ENCODE measurements around the gene THAP5. TPM values are rescaled to one million over a fixed set of nuclear protein-coding genes. Genes with fewer than 3 reads are reported as not detected.

THAP5 gene
- 23.0 and 23.5 TPM in 2 replicates for total RNA-seq

GRCh38 chr7:108569381-108570145 is at the start of gene THAP5, which contains the start of gene DNAJB9:
Gene THAP5 (minus strand): TSS chr7:108569706. CDS start chr7:108569569, 137 bp downstream.
Gene DNAJB9 (plus strand): TSS chr7:108569874. CDS start chr7:108571727, 1,853 bp downstream.

GRCh38 chr7:108525985-108526767 is 43.3 kb downstream of the THAP5 start, which contains the start of gene PNPLA8:
Gene PNPLA8 (minus strand): TSS chr7:108526135. CDS start chr7:108515491, 10,644 bp downstream.

Other genes with a start within 250 kb of the THAP5 start
- 2.7 and 3.4 TPM in 2 replicates for gene NRCAM, start 113.3 kb downstream of the THAP5 start, total RNA-seq
- gene PNPLA8, start 43.6 kb downstream of the THAP5 start, total RNA-seq: 30.4 and 30.7 TPM in 2 replicates
- 22.9 and 40.2 TPM in 2 replicates for gene DNAJB9, start 168 bp upstream of the THAP5 start, total RNA-seq

Data from hair follicle dermal papilla cell (primary cell).